HCT116 (cell line): ENCODE data around the gene PDE4B. TPM values are rescaled to one million over a fixed set of nuclear protein-coding genes. Genes with fewer than 3 reads are reported as not detected.

Experiments
- ATAC-seq: fragments of 200-7000 bp; cut with Tn5 transposase; 2 replicates; pipeline ENCODE4 v1.9.1; 2020; ENCODE audit warnings: mild to moderate bottlenecking, moderate library complexity
- BruUV-seq: library from RNA; stranded (reverse); fragments of 400-500 nt; replicated peaks from 2 replicates; lab custom pipeline; 2021; lab: Mats Ljungman, UMichigan
- CTCF ChIA-PET: fragments of 300-600 bp; sonication (Branson Sonifier 250); formaldehyde crosslinking; loops from one replicate; lab custom pipeline; 2021; ENCODE audit warnings: antibody characterized with exemption; lab: Charles Lee
- POLR2A ChIA-PET: fragments of 300-600, 350-600 bp; sonication (Branson Sonifier 250); formaldehyde crosslinking; loops from one replicate; lab custom pipeline; 2021; ENCODE audit warnings: antibody characterized with exemption; lab: Charles Lee
- RAD21 ChIA-PET, 2 experiments: fragments of 300-600 bp; sonication (Branson Sonifier 250); formaldehyde crosslinking; loops; one replicate each; lab custom pipeline; 2023; ENCODE audit warnings: low total read pairs in 2 of 2; ENCODE audit not compliant: uncharacterized antibody in 2 of 2, unreplicated experiment in 2 of 2, low non-redundant PET in 1 of 2; lab: Charles Lee
- DNase-seq: peaks from one replicate; pipeline ENCODE4 v3.0.0-alpha.2; 2010; ENCODE audit warnings: low read depth, low spot score
- H2AFZ ChIP-seq: fragments of 200-600 bp; shearing (Covaris generic), sonication (generic); 2 replicates; pipeline ENCODE4 v1.6.1; 2017; ENCODE audit warnings: low read depth, mixed run types, mixed read lengths, antibody characterized with exemption, low read length; ENCODE audit not compliant: poor library complexity, severe bottlenecking
- H3K27ac ChIP-seq: 2 replicates; pipeline ENCODE4 v1.5.1; 2012; ENCODE audit warnings: low read depth, low read length
- H3K27me3 ChIP-seq: fragments of 200-600 bp; sonication (generic); 2 replicates; pipeline ENCODE4 v1.6.1; 2016; ENCODE audit warnings: mixed run types, low read length, mixed read lengths; ENCODE audit not compliant: insufficient read depth
- H3K36me3 ChIP-seq, 2 experiments: fragments of 200-500 bp in 1 of 2; fragments of 200-600 bp in 1 of 2; sonication (Bioruptor generic) in 1 of 2; sonication (generic) in 1 of 2; 2 replicates each; pipeline versions ENCODE4 v1.5.1 to v1.6.1; 2014 to 2016; ENCODE audit warnings: low read length in 2 of 2, inconsistent platforms in 1 of 2, mixed read lengths in 1 of 2, mixed run types in 1 of 2; ENCODE audit not compliant: insufficient read depth in 2 of 2, control insufficient read depth in 1 of 2
- H3K4me1 ChIP-seq, 2 experiments: fragments of 200-600 bp in 1 of 2; sonication (generic) in 1 of 2; 2 replicates each; pipeline versions ENCODE4 v1.5.1 to v1.6.1; 2012 to 2017; ENCODE audit warnings: low read length in 2 of 2, inconsistent platforms in 1 of 2, mild to moderate bottlenecking in 1 of 2, mixed read lengths in 1 of 2, mixed run types in 1 of 2, moderate library complexity in 1 of 2; ENCODE audit not compliant: insufficient read depth in 2 of 2, control insufficient read depth in 1 of 2
- H3K4me2 ChIP-seq: fragments of 200-600 bp; sonication (generic); 2 replicates; pipeline ENCODE4 v1.6.1; 2017; ENCODE audit warnings: mixed run types, low read length, mixed read lengths
- H3K4me3 ChIP-seq, 2 experiments: fragments of 200-600 bp in 1 of 2; sonication (generic) in 1 of 2; replicated peaks in 1 of 2; 2 replicates each; pipeline ENCODE4 v1.5.1; 2011 to 2016; ENCODE audit warnings: low read length in 2 of 2, control low read depth in 1 of 2, low read depth in 1 of 2, mild to moderate bottlenecking in 1 of 2, mixed read lengths in 1 of 2, mixed run types in 1 of 2
- H3K79me2 ChIP-seq: fragments of 200-600 bp; sonication (generic); 2 replicates; pipeline ENCODE4 v1.6.1; 2017; ENCODE audit warnings: mild to moderate bottlenecking, mixed run types, low read length, moderate library complexity, mixed read lengths; ENCODE audit not compliant: insufficient read depth
- H3K9ac ChIP-seq: fragments of 200-600 bp; sonication (generic); 2 replicates; pipeline ENCODE4 v1.6.1; 2016; ENCODE audit warnings: low read length, mixed read lengths
- H3K9me2 ChIP-seq: fragments of 200-600 bp; sonication (generic), shearing (Covaris generic); 2 replicates; pipeline ENCODE4 v1.6.1; 2017; ENCODE audit warnings: mixed run types, mild to moderate bottlenecking, moderate library complexity; ENCODE audit not compliant: insufficient read depth
- H3K9me3 ChIP-seq, 2 experiments: fragments of 200-500 bp in 1 of 2; fragments of 200-600 bp in 1 of 2; sonication (Bioruptor generic) in 1 of 2; sonication (generic) in 1 of 2; 2 replicates each; pipeline ENCODE4 v1.6.1; 2014 to 2017; ENCODE audit warnings: low read length in 2 of 2, mixed read lengths in 2 of 2, inconsistent platforms in 1 of 2, low read depth in 1 of 2, mild to moderate bottlenecking in 1 of 2, mixed run types in 1 of 2, moderate library complexity in 1 of 2; ENCODE audit not compliant: control insufficient read depth in 1 of 2, insufficient read depth in 1 of 2
- H4K20me1 ChIP-seq: fragments of 200-600 bp; sonication (generic), shearing (Covaris generic); 2 replicates; pipeline ENCODE4 v1.6.1; 2017; ENCODE audit warnings: mixed run types, mild to moderate bottlenecking, moderate library complexity; ENCODE audit not compliant: insufficient read depth
- CBX3 ChIP-seq: IDR thresholded peaks from 2 replicates; pipeline ENCODE4 v1.6.1; 2012; ENCODE audit warnings: low read depth
- CEBPB ChIP-seq: IDR thresholded peaks from 2 replicates; pipeline ENCODE4 v1.6.1; 2012; ENCODE audit warnings: low read depth
- EGR1 ChIP-seq: IDR thresholded peaks from 2 replicates; pipeline ENCODE4 v1.6.1; 2012; ENCODE audit warnings: low read depth
- EZH2phosphoT487 ChIP-seq: fragments of 200-600 bp; IDR thresholded peaks from 2 replicates; pipeline ENCODE4 v1.6.1; 2018; ENCODE audit warnings: antibody characterized with exemption, borderline replicate concordance
- JUND ChIP-seq: IDR thresholded peaks from 2 replicates; pipeline ENCODE4 v1.6.1; 2012
- POLR2A ChIP-seq: IDR thresholded peaks from 2 replicates; pipeline ENCODE4 v1.7.0; 2011; ENCODE audit warnings: borderline replicate concordance; ENCODE audit not compliant: insufficient read depth, insufficient read length; ENCODE audit errors: extremely low read depth
- POLR2AphosphoS5 ChIP-seq: IDR thresholded peaks from 2 replicates; pipeline ENCODE4 v1.6.1; 2011; ENCODE audit warnings: mild to moderate bottlenecking, low read depth, low read length, moderate library complexity
- RAD21 ChIP-seq: IDR thresholded peaks from 2 replicates; pipeline ENCODE4 v1.6.1; 2012; ENCODE audit warnings: low read depth, mild to moderate bottlenecking
- SIN3A ChIP-seq: IDR thresholded peaks from 2 replicates; pipeline ENCODE4 v1.6.1; 2012; ENCODE audit warnings: low read depth
- TCF7L2 ChIP-seq: IDR thresholded peaks from 2 replicates; pipeline ENCODE4 v1.7.0; 2011; ENCODE audit warnings: borderline replicate concordance, inconsistent platforms; ENCODE audit not compliant: insufficient read depth, insufficient read length; ENCODE audit errors: extremely low read depth
- YY1 ChIP-seq: IDR thresholded peaks from 2 replicates; pipeline ENCODE4 v1.6.1; 2011; ENCODE audit warnings: low read length, low read depth, moderate library complexity, mild to moderate bottlenecking; ENCODE audit not compliant: insufficient replicate concordance; ENCODE audit errors: extremely low read depth
- ZFX ChIP-seq: fragments of 450-650 bp; IDR thresholded peaks from 2 replicates; pipeline ENCODE4 v1.6.1; 2017
- ZNF274 ChIP-seq: fragments of 200-500 bp; sonication (Bioruptor generic); IDR thresholded peaks from 2 replicates; pipeline ENCODE4 v1.6.1; 2014; ENCODE audit warnings: mild to moderate bottlenecking, low read depth, low read length, inconsistent platforms
- intact Hi-C: fragments of 100-400 bp; cut with micrococcal nuclease; formaldehyde crosslinking; loops from 2 replicates; pipeline ENCODE4 v1.10.0; 2022
- total RNA-seq: library from RNA; stranded (reverse); gene quantifications from one replicate; pipeline ENCODE4 v1.2.1, GENCODE V29; 2021; ENCODE audit not compliant: unreplicated experiment
- TF ChIP-seq, protein P1 (sequence below), 3 experiments: fragments of 200-600 bp in 1 of 3; sonication (generic) in 1 of 3; IDR thresholded peaks in 2 of 3; conservative IDR thresholded peaks in 1 of 3; 2 replicates each; pipeline ENCODE4 v1.5.1; 2012 to 2017; ENCODE audit warnings: low read depth in 2 of 3, low read length in 2 of 3, antibody characterized with exemption in 1 of 3, borderline replicate concordance in 1 of 3, control low read depth in 1 of 3, mild to moderate bottlenecking in 1 of 3, mixed read lengths in 1 of 3, mixed run types in 1 of 3, moderate library complexity in 1 of 3; ENCODE audit not compliant: insufficient read depth in 1 of 3
- TF ChIP-seq, protein P2 (sequence below): IDR thresholded peaks from 2 replicates; pipeline ENCODE4 v1.6.1; 2012
- TF ChIP-seq, protein P3 (sequence below): IDR thresholded peaks from 2 replicates; pipeline ENCODE4 v1.6.1; 2011; ENCODE audit warnings: mild to moderate bottlenecking, low read length, moderate library complexity; ENCODE audit not compliant: insufficient replicate concordance; ENCODE audit errors: extremely low read depth

The PDE4B gene
- total RNA-seq, 1 experiment from 2014 or later, result 76.9 TPM

GRCh38 chr1:66159800-66160199 lies 367.1 kb downstream of the PDE4B start:
- intact Hi-C loops, result no loop called here
- Histone ChIP-seq H3K79me2 (no peaks in the 10 kb centered on the region), H3K4me3 (no peak overlapping the region), H3K4me2 (no peak overlapping the region), H3K27me3 (no peaks in the 10 kb centered on the region), H2AFZ (no peak overlapping the region), H4K20me1 (no peaks in the 10 kb centered on the region), H3K36me3 (no peaks in the 10 kb centered on the region), H3K9me3 (no peaks in the 10 kb centered on the region), H3K27ac (no peak overlapping the region), H3K9me2 (no peaks in the 10 kb centered on the region), H3K9ac (no peak overlapping the region), H3K4me1 (no peaks in the 10 kb centered on the region)
- DNase-seq, result no peak
- ChIA-PET POLR2A (no interaction called here), RAD21 (no interaction called here), CTCF (no interaction called here)
- BruUV-seq, result no TSS peak
- ATAC-seq, result no peak
- no peak for TF ChIP-seq SIN3A
- TF ChIP-seq RAD21, result no peak

- Histone ChIP-seq H3K36me3 (no peaks in the 10 kb centered on the region), H4K20me1 (no peaks in the 10 kb centered on the region), H3K4me3 (no peak overlapping the region), H3K9me3 (no peaks in the 10 kb centered on the region), H3K27me3 (no peaks in the 10 kb centered on the region), H3K9me2 (no peaks in the 10 kb centered on the region), H3K4me1 (no peaks in the 10 kb centered on the region), H2AFZ (no peak overlapping the region), H3K27ac (no peak overlapping the region), H3K4me2 (no peak overlapping the region), H3K79me2 (no peaks in the 10 kb centered on the region), H3K9ac (no peak overlapping the region)
- RAD21 ChIA-PET, result no interaction called here
- CTCF ChIA-PET, result no interaction called here
- DNase-seq (no peak), ATAC-seq (no peak)
- BruUV-seq, result no TSS peak
- POLR2A ChIA-PET, result no interaction called here
- intact Hi-C loops, result no loop called here
- no peak for TF ChIP-seq CBX3
- TF ChIP-seq SIN3A, result no peak
- no peak for TF ChIP-seq POLR2AphosphoS5
- TF ChIP-seq, protein P1, sequence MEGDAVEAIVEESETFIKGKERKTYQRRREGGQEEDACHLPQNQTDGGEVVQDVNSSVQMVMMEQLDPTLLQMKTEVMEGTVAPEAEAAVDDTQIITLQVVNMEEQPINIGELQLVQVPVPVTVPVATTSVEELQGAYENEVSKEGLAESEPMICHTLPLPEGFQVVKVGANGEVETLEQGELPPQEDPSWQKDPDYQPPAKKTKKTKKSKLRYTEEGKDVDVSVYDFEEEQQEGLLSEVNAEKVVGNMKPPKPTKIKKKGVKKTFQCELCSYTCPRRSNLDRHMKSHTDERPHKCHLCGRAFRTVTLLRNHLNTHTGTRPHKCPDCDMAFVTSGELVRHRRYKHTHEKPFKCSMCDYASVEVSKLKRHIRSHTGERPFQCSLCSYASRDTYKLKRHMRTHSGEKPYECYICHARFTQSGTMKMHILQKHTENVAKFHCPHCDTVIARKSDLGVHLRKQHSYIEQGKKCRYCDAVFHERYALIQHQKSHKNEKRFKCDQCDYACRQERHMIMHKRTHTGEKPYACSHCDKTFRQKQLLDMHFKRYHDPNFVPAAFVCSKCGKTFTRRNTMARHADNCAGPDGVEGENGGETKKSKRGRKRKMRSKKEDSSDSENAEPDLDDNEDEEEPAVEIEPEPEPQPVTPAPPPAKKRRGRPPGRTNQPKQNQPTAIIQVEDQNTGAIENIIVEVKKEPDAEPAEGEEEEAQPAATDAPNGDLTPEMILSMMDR (IDR thresholded peaks at IDR 0.05 in 2 of 3, conservative IDR thresholded peaks at IDR 0.05 in 1 of 3; ENCODE audit: borderline replicate concordance in 1 of 3, insufficient read depth in 1 of 3, low read depth in 2 of 3, low read length in 2 of 3), result no peak
- TF ChIP-seq CEBPB, result no peak
- no peak for TF ChIP-seq JUND
- TF ChIP-seq, protein P2, sequence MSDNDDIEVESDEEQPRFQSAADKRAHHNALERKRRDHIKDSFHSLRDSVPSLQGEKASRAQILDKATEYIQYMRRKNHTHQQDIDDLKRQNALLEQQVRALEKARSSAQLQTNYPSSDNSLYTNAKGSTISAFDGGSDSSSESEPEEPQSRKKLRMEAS, result no peak
- no peak for TF ChIP-seq POLR2A
- no peak for TF ChIP-seq ZFX
- TF ChIP-seq ZNF274, result no peak
- no peak for TF ChIP-seq EGR1
- TF ChIP-seq YY1, result no peak
- TF ChIP-seq EZH2phosphoT487, result no peak
- TF ChIP-seq, protein P3, sequence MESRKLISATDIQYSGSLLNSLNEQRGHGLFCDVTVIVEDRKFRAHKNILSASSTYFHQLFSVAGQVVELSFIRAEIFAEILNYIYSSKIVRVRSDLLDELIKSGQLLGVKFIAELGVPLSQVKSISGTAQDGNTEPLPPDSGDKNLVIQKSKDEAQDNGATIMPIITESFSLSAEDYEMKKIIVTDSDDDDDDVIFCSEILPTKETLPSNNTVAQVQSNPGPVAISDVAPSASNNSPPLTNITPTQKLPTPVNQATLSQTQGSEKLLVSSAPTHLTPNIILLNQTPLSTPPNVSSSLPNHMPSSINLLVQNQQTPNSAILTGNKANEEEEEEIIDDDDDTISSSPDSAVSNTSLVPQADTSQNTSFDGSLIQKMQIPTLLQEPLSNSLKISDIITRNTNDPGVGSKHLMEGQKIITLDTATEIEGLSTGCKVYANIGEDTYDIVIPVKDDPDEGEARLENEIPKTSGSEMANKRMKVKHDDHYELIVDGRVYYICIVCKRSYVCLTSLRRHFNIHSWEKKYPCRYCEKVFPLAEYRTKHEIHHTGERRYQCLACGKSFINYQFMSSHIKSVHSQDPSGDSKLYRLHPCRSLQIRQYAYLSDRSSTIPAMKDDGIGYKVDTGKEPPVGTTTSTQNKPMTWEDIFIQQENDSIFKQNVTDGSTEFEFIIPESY, result no peak
- no peak for TF ChIP-seq TCF7L2
Observed at GRCh38 chr1:66160719-66161118, 368.0 kb downstream of the PDE4B start.
